ENCODE data around the gene CTNND1.
A peak's percentile ranks its signal among the peaks of the same experiment; 100 is the strongest.

CTNND1 gene

GRCh38 chr11:57762235-57762861 lies 746 bp downstream of the CTNND1 start:
- TF ChIP-seq CTCF (conservative IDR thresholded peaks at IDR 0.05; ENCODE audit: low read depth): no peak
- DNase-seq (ENCODE audit: low spot score): peak; percentile 51
- POLR2A ChIA-PET (ENCODE audit: low non-redundant PET): interaction anchor here (0.9 kb wide), 1 partner anchor 39 kb away, joined by 3 read pairs; no protein-coding TSS in a partner anchor
- H3K27ac ChIP-seq: no peak overlapping the region
- CTCF ChIA-PET: interaction anchor here (1.3 to 3.9 kb wide), 2 partner anchors 19 to 38 kb away, joined by 4 to 22 read pairs; no protein-coding TSS in a partner anchor

- ChIA-PET POLR2A (ENCODE audit: low non-redundant PET) (no interaction called here), CTCF (interaction anchor here (0.7 to 3.9 kb wide), 3 partner anchors 13 to 753 kb away, joined by 3 to 22 read pairs (median 4); no protein-coding TSS in a partner anchor)
- TF ChIP-seq CTCF (conservative IDR thresholded peaks at IDR 0.05; ENCODE audit: low read depth): peak; percentile 39; the same call in 1 of the 2 replicates
- no peak overlapping the region for H3K27ac ChIP-seq
- peak; percentile 74 for DNase-seq (ENCODE audit: low spot score)
Observed at GRCh38 chr11:57763568-57763967, 2.0 kb downstream of the CTNND1 start.

GRCh38 chr11:57764021-57764420 lies 2.4 kb downstream of the CTNND1 start:
- ChIA-PET POLR2A (ENCODE audit: low non-redundant PET) (no interaction called here), CTCF (interaction anchor here (0.6 to 3.9 kb wide), 4 partner anchors 13 to 218 kb away, joined by 3 to 22 read pairs (median 5); no protein-coding TSS in a partner anchor)
- no peak for DNase-seq (ENCODE audit: low spot score)
- TF ChIP-seq CTCF (conservative IDR thresholded peaks at IDR 0.05; ENCODE audit: low read depth): no peak
- H3K27ac ChIP-seq: no peak overlapping the region

- ChIA-PET CTCF (interaction anchor here (0.6 to 3.9 kb wide), 4 partner anchors 12 to 218 kb away, joined by 3 to 22 read pairs (median 5); no protein-coding TSS in a partner anchor), POLR2A (ENCODE audit: low non-redundant PET) (no interaction called here)
- no peak for TF ChIP-seq CTCF (conservative IDR thresholded peaks at IDR 0.05; ENCODE audit: low read depth)
- no peak for DNase-seq (ENCODE audit: low spot score)
- no peak overlapping the region for H3K27ac ChIP-seq
Observed at GRCh38 chr11:57764566-57764965, 3.0 kb downstream of the CTNND1 start.

- H3K27ac ChIP-seq: no peak overlapping the region
- TF ChIP-seq CTCF (conservative IDR thresholded peaks at IDR 0.05; ENCODE audit: low read depth): no peak
- ChIA-PET CTCF (interaction anchor here (3.9 kb wide), 1 partner anchor 36 kb away, joined by 22 read pairs; no protein-coding TSS in a partner anchor), POLR2A (ENCODE audit: low non-redundant PET) (no interaction called here)
- DNase-seq (ENCODE audit: low spot score): no peak
Observed at GRCh38 chr11:57764972-57765371, 3.4 kb downstream of the CTNND1 start.

- DNase-seq (ENCODE audit: low spot score): no peak
- ChIA-PET POLR2A (ENCODE audit: low non-redundant PET) (no interaction called here), CTCF (no interaction called here)
- H3K27ac ChIP-seq: no peak overlapping the region
- no peak for TF ChIP-seq CTCF (conservative IDR thresholded peaks at IDR 0.05; ENCODE audit: low read depth)
Observed at GRCh38 chr11:57770793-57771192, 9.2 kb downstream of the CTNND1 start.
